ENCODE results near the gene EFNA5. TPM values are rescaled to one million over a fixed set of nuclear protein-coding genes. Genes with fewer than 3 reads are reported as not detected.
"Not testable (repeated sequence)": the region's sequence is repeated elsewhere in the genome, so short reads cannot be mapped to it uniquely, and the experiment has no call there.

EFNA5 gene
- total RNA-seq, 4 donors from 2014 or later, result 6.8 to 17.9 (median 11.5) TPM

- intact Hi-C loops (cut with DNase I), result no loop called here
- Histone ChIP-seq H3K4me3 (no peak overlapping the region), H3K27me3 (no peaks in the 10 kb centered on the region), H3K36me3 (no peaks in the 10 kb centered on the region), H3K4me1 (peaks cover 3 to 21% (median 3%) of the 10 kb centered on the region in 3 donors), H3K9me3 (no peaks in the 10 kb centered on the region), H3K27ac (peak overlapping the region in 3 of 4 donors; percentile 29 to 61 (median 48))
- WGBS, 2 donors, result 32 to 48% methylated on average over 4 of the region's 4 CpGs
- no peak for DNase-seq
- TF ChIP-seq, protein P1, sequence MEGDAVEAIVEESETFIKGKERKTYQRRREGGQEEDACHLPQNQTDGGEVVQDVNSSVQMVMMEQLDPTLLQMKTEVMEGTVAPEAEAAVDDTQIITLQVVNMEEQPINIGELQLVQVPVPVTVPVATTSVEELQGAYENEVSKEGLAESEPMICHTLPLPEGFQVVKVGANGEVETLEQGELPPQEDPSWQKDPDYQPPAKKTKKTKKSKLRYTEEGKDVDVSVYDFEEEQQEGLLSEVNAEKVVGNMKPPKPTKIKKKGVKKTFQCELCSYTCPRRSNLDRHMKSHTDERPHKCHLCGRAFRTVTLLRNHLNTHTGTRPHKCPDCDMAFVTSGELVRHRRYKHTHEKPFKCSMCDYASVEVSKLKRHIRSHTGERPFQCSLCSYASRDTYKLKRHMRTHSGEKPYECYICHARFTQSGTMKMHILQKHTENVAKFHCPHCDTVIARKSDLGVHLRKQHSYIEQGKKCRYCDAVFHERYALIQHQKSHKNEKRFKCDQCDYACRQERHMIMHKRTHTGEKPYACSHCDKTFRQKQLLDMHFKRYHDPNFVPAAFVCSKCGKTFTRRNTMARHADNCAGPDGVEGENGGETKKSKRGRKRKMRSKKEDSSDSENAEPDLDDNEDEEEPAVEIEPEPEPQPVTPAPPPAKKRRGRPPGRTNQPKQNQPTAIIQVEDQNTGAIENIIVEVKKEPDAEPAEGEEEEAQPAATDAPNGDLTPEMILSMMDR (IDR thresholded peaks at IDR 0.05), result no peak
- TF ChIP-seq POLR2A (IDR thresholded peaks at IDR 0.05), result no peak
These were observed 308.8 kb downstream of the EFNA5 start for GRCh38 chr5:107361945-107362344.

GRCh38 chr5:107359916-107360234, 310.9 kb downstream of the EFNA5 start:
- peaks cover 3 to 21% (median 3%) of the 10 kb centered on the region in 3 donors for H3K4me1 ChIP-seq
- no peak overlapping the region for H3K27ac ChIP-seq
- intact Hi-C loops (cut with DNase I), result no loop called here
- H3K4me3 ChIP-seq, result no peak overlapping the region
- H3K9me3 ChIP-seq, result no peaks in the 10 kb centered on the region
- WGBS, 2 donors, result 39 to 50% methylated on average over 2 of the region's 2 CpGs
- H3K27me3 ChIP-seq, result no peaks in the 10 kb centered on the region
- TF ChIP-seq, protein P1 (IDR thresholded peaks at IDR 0.05), result no peak
- TF ChIP-seq POLR2A (IDR thresholded peaks at IDR 0.05), result no peak
- no peaks in the 10 kb centered on the region for H3K36me3 ChIP-seq
- DNase-seq, result no peak

DNA sequence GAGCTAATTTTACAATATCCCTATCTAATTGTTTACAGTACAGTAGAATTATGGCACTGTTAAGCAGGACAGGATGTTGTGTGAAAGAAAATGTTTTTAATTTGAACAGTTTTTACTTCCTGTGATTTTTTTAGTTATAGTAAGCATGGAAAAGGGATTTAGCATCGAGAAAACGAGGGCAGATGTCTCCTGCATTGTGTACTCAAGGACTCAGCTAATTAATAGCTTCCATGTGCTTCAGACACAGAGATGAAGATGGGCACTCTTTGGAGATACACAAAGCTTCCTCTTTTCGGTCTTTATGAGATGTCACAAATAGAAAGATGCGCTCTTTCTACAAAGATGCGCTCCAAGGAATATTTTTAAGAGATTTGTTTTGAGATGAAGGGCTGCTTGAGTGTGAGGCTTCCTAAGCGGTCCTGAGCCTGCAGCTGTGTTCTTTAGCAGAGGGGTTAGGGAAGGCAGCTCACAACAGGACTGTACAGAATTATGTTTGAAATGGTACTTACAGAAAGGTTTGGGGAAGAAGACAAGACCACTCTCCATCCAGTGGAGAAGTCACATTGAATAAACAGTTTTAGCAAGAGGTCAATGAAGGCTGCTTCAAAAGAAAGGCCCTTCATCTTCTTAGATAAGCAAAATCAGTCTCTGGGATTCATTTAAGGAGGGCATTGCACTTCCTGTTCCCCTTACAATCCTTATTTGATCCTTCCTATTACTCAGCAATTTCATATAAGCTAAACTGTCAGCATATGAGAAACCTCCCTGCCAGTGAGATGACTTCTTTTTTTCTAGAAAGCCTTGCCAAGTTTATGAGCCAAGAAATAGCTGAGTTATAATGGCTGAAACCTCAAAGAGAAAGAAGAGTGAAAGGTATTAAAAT, 311.5 kb downstream of the EFNA5 start:
- Histone ChIP-seq H3K9me3 (no peaks in the 10 kb centered on the region), H3K4me1 (peaks cover 3 to 21% (median 3%) of the 10 kb centered on the region in 3 donors), H3K27me3 (no peaks in the 10 kb centered on the region), H3K27ac (no peak overlapping the region), H3K4me3 (no peak overlapping the region), H3K36me3 (no peaks in the 10 kb centered on the region)
- whole genome bisulfite sequencing, 2 donors, result 67 to 72% methylated on average over 6 of the region's 6 CpGs
- intact Hi-C loops (cut with DNase I), result no loop called here
- TF ChIP-seq, protein P1 (IDR thresholded peaks at IDR 0.05), result no peak
- no peak for TF ChIP-seq POLR2A (IDR thresholded peaks at IDR 0.05)
- no peak for DNase-seq

- Histone ChIP-seq H3K27me3 (no peaks in the 10 kb centered on the region), H3K4me3 (no peak overlapping the region), H3K36me3 (no peaks in the 10 kb centered on the region), H3K9me3 (no peaks in the 10 kb centered on the region), H3K4me1 (peaks cover 0 to 15% (median 3%) of the 10 kb centered on the region in 3 donors), H3K27ac (no peak overlapping the region)
- intact Hi-C loops (cut with DNase I), result no loop called here
- no peak for TF ChIP-seq POLR2A (IDR thresholded peaks at IDR 0.05)
- TF ChIP-seq, protein P1 (IDR thresholded peaks at IDR 0.05), result no peak
- DNase-seq, result no peak
- 70 to 90% methylated on average over 2 of the region's 2 CpGs for WGBS, 2 donors
These were observed 313.8 kb downstream of the EFNA5 start for GRCh38 chr5:107356891-107357290.

- Histone ChIP-seq H3K27ac (no peak overlapping the region), H3K4me1 (no peaks in the 10 kb centered on the region), H3K9me3 (no peaks in the 10 kb centered on the region), H3K27me3 (no peaks in the 10 kb centered on the region), H3K4me3 (no peak overlapping the region), H3K36me3 (no peaks in the 10 kb centered on the region)
- TF ChIP-seq, protein P1 (IDR thresholded peaks at IDR 0.05), result no peak
- TF ChIP-seq POLR2A (IDR thresholded peaks at IDR 0.05), result no peak
- intact Hi-C loops (cut with DNase I), result no loop called here
- 83 to 85% methylated on average over 2 of the region's 2 CpGs for WGBS, 2 donors
- DNase-seq, result no peak
These were observed 318.2 kb downstream of the EFNA5 start for GRCh38 chr5:107352576-107352975.

DNA sequence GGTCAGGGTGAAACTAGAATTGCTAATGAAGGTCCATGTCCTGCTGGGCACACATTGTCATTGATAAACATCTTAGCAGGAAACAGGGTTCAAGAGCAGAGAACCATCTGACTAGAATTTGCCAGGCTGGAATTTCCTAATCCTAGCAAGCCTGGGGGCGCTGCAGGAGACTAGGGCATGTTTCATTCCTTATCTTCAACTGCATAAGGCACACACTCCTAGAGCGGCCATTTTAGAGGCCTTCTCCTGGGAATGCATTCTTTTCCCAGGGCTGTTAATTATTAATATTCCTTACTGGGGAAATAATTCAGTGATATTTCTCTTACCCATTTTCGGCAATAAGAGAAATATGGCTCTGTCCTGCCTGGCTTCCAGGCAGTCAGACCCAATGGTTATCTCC, 324.2 kb downstream of the EFNA5 start:
- intact Hi-C loops (cut with DNase I); H3K27me3 ChIP-seq; H3K4me1 ChIP-seq; DNase-seq; H3K36me3 ChIP-seq; H3K4me3 ChIP-seq; H3K27ac ChIP-seq: not testable (repeated sequence)
- 81 to 94% methylated on average over 3 of the region's 3 CpGs for WGBS, 2 donors
- peaks cover 0 to 20% (median 5%) of the 10 kb centered on the region in 3 donors for H3K9me3 ChIP-seq

All from esophagus squamous epithelium (tissue), 5 donors.